HepG2 (cell line): ENCODE measurements around the gene CDH2. TPM values are rescaled to one million over a fixed set of nuclear protein-coding genes. Genes with fewer than 3 reads are reported as not detected.

Experiments used
- ARNT ChIP-seq: fragments of 450-650 bp; IDR thresholded peaks from 2 replicates; pipeline ENCODE4 v1.6.1; 2017
- BRCA1 ChIP-seq: sonication (generic); formaldehyde crosslinking; IDR thresholded peaks from 2 replicates; pipeline ENCODE4 v1.4.0; 2020; ENCODE audit warnings: missing genetic modification reagents
- FOXP1 ChIP-seq, 2 experiments: fragments of 450-650 bp in 1 of 2; IDR thresholded peaks; 2 replicates each; pipeline ENCODE4 v1.6.1; 2017 to 2018; ENCODE audit warnings: antibody characterized with exemption in 1 of 2
- HOMEZ ChIP-seq: IDR thresholded peaks from 2 replicates; pipeline ENCODE4 v1.6.1; 2016; ENCODE audit warnings: low read depth
- MZF1 ChIP-seq: sonication (generic); formaldehyde crosslinking; IDR thresholded peaks from 2 replicates; pipeline ENCODE4 v1.8.1; 2023; ENCODE audit warnings: mild to moderate bottlenecking, missing genetic modification reagents, borderline replicate concordance
- PHF8 ChIP-seq: sonication (generic); formaldehyde crosslinking; IDR thresholded peaks from 2 replicates; pipeline ENCODE4 v1.5.0; 2020; ENCODE audit warnings: missing genetic modification reagents
- RAD21 ChIP-seq: fragments of 450-650 bp; formaldehyde crosslinking; IDR thresholded peaks from 2 replicates; pipeline ENCODE4 v1.5.0; 2020; ENCODE audit warnings: mild to moderate bottlenecking
- SALL1 ChIP-seq: sonication (generic); formaldehyde crosslinking; IDR thresholded peaks from 2 replicates; pipeline ENCODE4 v1.8.0; 2022; ENCODE audit warnings: mild to moderate bottlenecking, missing genetic modification reagents
- U2AF2 ChIP-seq: fragments of 200-400 bp; formaldehyde crosslinking; IDR thresholded peaks from 2 replicates; pipeline ENCODE4 v1.6.1; 2017; ENCODE audit warnings: low read depth, mild to moderate bottlenecking, low read length
- YEATS4 ChIP-seq: sonication (generic); formaldehyde crosslinking; IDR thresholded peaks from 2 replicates; pipeline ENCODE4 v1.4.0; 2020; ENCODE audit warnings: missing genetic modification reagents, borderline replicate concordance
- ZFP1 ChIP-seq: IDR thresholded peaks from 2 replicates; pipeline ENCODE4 v1.6.1; 2016
- ZNF704 ChIP-seq: sonication (generic); formaldehyde crosslinking; IDR thresholded peaks from 2 replicates; pipeline ENCODE4 v1.8.1; 2023; ENCODE audit warnings: mild to moderate bottlenecking, inconsistent platforms, moderate library complexity, missing genetic modification reagents, borderline replicate concordance
- ZNF747 ChIP-seq: sonication (generic); formaldehyde crosslinking; IDR thresholded peaks from 2 replicates; pipeline ENCODE4 v1.8.1; 2023; ENCODE audit warnings: missing genetic modification reagents, mild to moderate bottlenecking, borderline replicate concordance
- ZSCAN22 ChIP-seq: sonication (generic); formaldehyde crosslinking; IDR thresholded peaks from 2 replicates; pipeline ENCODE4 v1.4.0; 2020; ENCODE audit warnings: mild to moderate bottlenecking, missing genetic modification reagents
- polyA plus RNA-seq, 8 experiments: library from polyadenylated mRNA; depleted of rRNA in 3 of 8; stranded (reverse) in 7 of 8; unstranded in 1 of 8; fragments of >200 nt; fragmentation: Illumina TruSeq in 4 of 8; extraction: Trizol in 4 of 8; gene quantifications; 2 replicates each; pipeline versions ENCODE4 v1.2.1 to v1.2.3, GENCODE V29; 2011 to 2016; ENCODE audit warnings: low read depth in 4 of 8, missing spikeins in 1 of 8, mixed read lengths in 1 of 8; ENCODE audit not compliant: insufficient read depth in 1 of 8
- total RNA-seq, 5 experiments: library from RNA; depleted of rRNA; stranded (reverse); fragments of >200 nt; fragmentation: Illumina TruSeq; extraction: Trizol; gene quantifications; 2 replicates each; pipeline ENCODE4 v1.2.3, GENCODE V29; 2016; ENCODE audit warnings: low read depth in 1 of 5
- TF ChIP-seq, protein P1 (sequence below): sonication (generic); formaldehyde crosslinking; IDR thresholded peaks from 2 replicates; pipeline ENCODE4 v1.4.0; 2020; ENCODE audit warnings: mild to moderate bottlenecking, missing genetic modification reagents
- TF ChIP-seq, protein P2 (sequence below): sonication (generic); formaldehyde crosslinking; IDR thresholded peaks from 2 replicates; pipeline ENCODE4 v1.9.0; 2021; ENCODE audit warnings: missing genetic modification reagents, borderline replicate concordance
- TF ChIP-seq, protein P3 (sequence below): sonication (generic); formaldehyde crosslinking; IDR thresholded peaks from 2 replicates; pipeline ENCODE4 v1.9.0; 2021; ENCODE audit warnings: missing genetic modification reagents, mild to moderate bottlenecking, borderline replicate concordance
- TF ChIP-seq, protein P4 (sequence below): sonication (generic); formaldehyde crosslinking; IDR thresholded peaks from 2 replicates; pipeline ENCODE4 v1.8.0; 2022; ENCODE audit warnings: missing genetic modification reagents, mild to moderate bottlenecking, moderate library complexity, borderline replicate concordance

Gene CDH2
- total and polyA plus RNA-seq, 2 of the 13 experiments (the other 11 are each of a cell fraction or from before 2014, with no cell fraction given): 18.6 to 36.1 TPM

- TF ChIP-seq, protein P1, sequence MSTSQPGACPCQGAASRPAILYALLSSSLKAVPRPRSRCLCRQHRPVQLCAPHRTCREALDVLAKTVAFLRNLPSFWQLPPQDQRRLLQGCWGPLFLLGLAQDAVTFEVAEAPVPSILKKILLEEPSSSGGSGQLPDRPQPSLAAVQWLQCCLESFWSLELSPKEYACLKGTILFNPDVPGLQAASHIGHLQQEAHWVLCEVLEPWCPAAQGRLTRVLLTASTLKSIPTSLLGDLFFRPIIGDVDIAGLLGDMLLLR (CRISPR knock-in tag): 0 out of 2 replicates have a peak, but pooled peaks have one; percentile 22
- no peak for TF ChIP-seq ZNF704 (CRISPR knock-in tag)
- no peak for TF ChIP-seq MZF1 (CRISPR knock-in tag)
- TF ChIP-seq SALL1 (CRISPR knock-in tag): peak; percentile 59
- no peak for TF ChIP-seq HOMEZ (CRISPR knock-in tag)
- TF ChIP-seq RAD21 (CRISPR knock-in tag): peak; percentile 13; the same call in 1 of the 2 replicates
- TF ChIP-seq, protein P2, sequence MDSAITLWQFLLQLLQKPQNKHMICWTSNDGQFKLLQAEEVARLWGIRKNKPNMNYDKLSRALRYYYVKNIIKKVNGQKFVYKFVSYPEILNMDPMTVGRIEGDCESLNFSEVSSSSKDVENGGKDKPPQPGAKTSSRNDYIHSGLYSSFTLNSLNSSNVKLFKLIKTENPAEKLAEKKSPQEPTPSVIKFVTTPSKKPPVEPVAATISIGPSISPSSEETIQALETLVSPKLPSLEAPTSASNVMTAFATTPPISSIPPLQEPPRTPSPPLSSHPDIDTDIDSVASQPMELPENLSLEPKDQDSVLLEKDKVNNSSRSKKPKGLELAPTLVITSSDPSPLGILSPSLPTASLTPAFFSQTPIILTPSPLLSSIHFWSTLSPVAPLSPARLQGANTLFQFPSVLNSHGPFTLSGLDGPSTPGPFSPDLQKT (CRISPR knock-in tag): no peak
- TF ChIP-seq PHF8 (CRISPR knock-in tag): peak; percentile 36; the same call in 1 of the 2 replicates
- no peak for TF ChIP-seq BRCA1 (CRISPR knock-in tag)
- TF ChIP-seq, protein P3, sequence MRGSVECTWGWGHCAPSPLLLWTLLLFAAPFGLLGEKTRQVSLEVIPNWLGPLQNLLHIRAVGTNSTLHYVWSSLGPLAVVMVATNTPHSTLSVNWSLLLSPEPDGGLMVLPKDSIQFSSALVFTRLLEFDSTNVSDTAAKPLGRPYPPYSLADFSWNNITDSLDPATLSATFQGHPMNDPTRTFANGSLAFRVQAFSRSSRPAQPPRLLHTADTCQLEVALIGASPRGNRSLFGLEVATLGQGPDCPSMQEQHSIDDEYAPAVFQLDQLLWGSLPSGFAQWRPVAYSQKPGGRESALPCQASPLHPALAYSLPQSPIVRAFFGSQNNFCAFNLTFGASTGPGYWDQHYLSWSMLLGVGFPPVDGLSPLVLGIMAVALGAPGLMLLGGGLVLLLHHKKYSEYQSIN (CRISPR knock-in tag): no peak
- TF ChIP-seq YEATS4 (CRISPR knock-in tag): no peak; the same call in none of the 2 replicates
- no peak for TF ChIP-seq U2AF2
- TF ChIP-seq FOXP1 (IDR thresholded peaks at IDR 0.05): no peak
- TF ChIP-seq FOXP1 (CRISPR knock-in tag; IDR thresholded peaks at IDR 0.05): no peak
- no peak for TF ChIP-seq ZNF747 (CRISPR knock-in tag)
- TF ChIP-seq ZSCAN22 (CRISPR knock-in tag): no peak
- TF ChIP-seq, protein P4, sequence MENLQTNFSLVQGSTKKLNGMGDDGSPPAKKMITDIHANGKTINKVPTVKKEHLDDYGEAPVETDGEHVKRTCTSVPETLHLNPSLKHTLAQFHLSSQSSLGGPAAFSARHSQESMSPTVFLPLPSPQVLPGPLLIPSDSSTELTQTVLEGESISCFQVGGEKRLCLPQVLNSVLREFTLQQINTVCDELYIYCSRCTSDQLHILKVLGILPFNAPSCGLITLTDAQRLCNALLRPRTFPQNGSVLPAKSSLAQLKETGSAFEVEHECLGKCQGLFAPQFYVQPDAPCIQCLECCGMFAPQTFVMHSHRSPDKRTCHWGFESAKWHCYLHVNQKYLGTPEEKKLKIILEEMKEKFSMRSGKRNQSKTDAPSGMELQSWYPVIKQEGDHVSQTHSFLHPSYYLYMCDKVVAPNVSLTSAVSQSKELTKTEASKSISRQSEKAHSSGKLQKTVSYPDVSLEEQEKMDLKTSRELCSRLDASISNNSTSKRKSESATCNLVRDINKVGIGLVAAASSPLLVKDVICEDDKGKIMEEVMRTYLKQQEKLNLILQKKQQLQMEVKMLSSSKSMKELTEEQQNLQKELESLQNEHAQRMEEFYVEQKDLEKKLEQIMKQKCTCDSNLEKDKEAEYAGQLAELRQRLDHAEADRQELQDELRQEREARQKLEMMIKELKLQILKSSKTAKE (CRISPR knock-in tag): no peak; the same call in 1 of the 2 replicates
- TF ChIP-seq ZFP1 (CRISPR knock-in tag): no peak
- no peak for TF ChIP-seq ARNT
These were observed at the start of gene CDH2 (continued) for GRCh38 chr18:28176948-28177827.
